KOPT-K1 (cell line): ENCODE results near the gene HTR2C.
"Not testable (repeated sequence)": the region's sequence is repeated elsewhere in the genome, so short reads cannot be mapped to it uniquely, and the experiment has no call there.

Experiments
- H3K27ac ChIP-seq: fragments of 200-600 bp; sonication (generic); 2 replicates; pipeline ENCODE4 v1.5.1; 2016; ENCODE audit warnings: antibody characterized with exemption, mild to moderate bottlenecking, low read depth, low read length; ENCODE audit not compliant: poor library complexity, severe bottlenecking
- H3K36me3 ChIP-seq: fragments of 200-600 bp; sonication (generic); 2 replicates; pipeline ENCODE4 v1.5.1; 2017; ENCODE audit warnings: antibody characterized with exemption, mild to moderate bottlenecking, low read length, moderate library complexity; ENCODE audit not compliant: insufficient read depth
- H3K9me3 ChIP-seq: fragments of 200-600 bp; sonication (generic); 2 replicates; pipeline ENCODE4 v1.5.1; 2017; ENCODE audit warnings: antibody characterized with exemption, low read length, mild to moderate bottlenecking; ENCODE audit not compliant: insufficient read depth, poor library complexity, severe bottlenecking

HTR2C gene

DNA sequence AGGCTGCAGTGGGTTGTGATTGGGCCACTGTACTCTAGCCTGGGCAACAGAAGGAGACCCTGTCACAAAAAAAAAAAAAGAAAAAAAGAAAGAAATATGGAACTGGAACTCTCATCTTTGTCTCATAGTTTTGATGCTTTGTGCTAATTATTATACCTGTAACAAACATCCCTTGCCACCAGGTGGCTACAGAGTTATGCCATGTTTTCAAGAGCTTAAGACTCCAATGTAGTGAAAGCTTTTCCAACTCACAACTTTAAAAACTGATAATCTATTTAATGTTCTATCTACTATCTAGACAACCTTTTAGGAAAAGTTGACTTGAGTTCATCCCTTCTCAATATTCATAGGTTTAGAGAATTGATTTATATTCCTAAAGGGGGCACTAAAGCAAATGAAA, 42.4 kb downstream of the HTR2C start:
- no peak overlapping the region for H3K27ac ChIP-seq
- H3K36me3 ChIP-seq, result no peaks in the 10 kb centered on the region
- no peaks in the 10 kb centered on the region for H3K9me3 ChIP-seq

DNA sequence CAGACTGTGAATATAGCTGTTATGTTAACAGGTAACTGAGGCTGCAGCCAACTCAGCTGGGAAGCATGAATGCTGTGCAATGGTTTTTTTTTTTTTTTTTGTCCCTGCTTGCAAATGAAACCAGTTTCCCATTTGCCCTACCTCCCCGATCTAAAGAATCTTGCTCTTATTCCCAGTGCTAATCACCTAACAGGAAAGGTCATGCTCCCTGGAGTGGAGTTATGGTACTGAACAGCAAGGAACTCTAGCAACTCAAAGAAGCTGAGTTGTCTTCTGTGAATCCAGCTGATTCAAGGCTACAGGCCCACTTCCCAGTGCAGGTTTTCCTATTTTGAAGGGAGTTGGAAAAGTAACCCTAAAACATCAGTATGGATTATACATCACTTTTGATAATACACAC, 52.1 kb downstream of the HTR2C start:
- Histone ChIP-seq H3K36me3 (no peaks in the 10 kb centered on the region), H3K9me3 (no peaks in the 10 kb centered on the region), H3K27ac (no peak overlapping the region)

DNA sequence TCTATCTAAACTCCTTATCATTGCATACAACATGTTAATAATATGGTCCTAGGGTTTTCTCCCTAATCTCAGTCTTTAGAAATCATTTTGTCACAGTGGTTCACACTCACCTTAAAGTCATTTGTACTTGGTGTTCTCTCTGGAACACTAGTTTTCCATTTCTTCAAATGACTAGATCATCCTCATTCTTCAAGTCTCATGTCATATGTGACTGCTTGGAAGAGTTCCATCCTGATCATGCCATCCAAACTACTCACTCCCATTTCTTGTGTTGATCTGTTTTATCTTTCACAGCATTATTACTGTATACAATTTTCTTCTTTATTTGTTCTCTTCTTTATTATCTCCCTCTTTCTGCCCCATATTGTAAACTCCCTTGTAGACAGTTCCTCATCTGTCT, 66.5 kb downstream of the HTR2C start:
- Histone ChIP-seq H3K9me3 (no peaks in the 10 kb centered on the region), H3K36me3 (no peaks in the 10 kb centered on the region), H3K27ac (no peak overlapping the region)

DNA sequence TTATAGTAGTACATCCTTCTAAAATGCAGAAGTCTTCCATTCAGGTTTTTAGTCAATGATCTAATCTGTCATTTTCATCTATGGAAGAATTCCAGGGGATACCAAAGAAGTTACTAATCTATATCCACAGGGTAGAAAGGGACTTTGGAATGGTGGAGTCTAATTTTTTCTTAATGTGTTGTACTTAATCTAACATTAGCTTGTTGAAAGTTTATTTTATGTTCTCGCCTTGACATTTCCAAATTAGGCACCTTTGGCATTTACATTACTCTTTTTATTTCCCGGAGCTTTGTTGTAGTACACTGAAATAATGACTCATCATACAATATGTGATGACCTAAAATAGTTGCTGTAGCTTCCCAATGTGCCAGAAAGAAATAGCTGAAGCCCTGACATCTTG, 91.5 kb downstream of the HTR2C start:
- Histone ChIP-seq H3K9me3 (no peaks in the 10 kb centered on the region), H3K27ac (no peak overlapping the region), H3K36me3 (no peaks in the 10 kb centered on the region)

DNA sequence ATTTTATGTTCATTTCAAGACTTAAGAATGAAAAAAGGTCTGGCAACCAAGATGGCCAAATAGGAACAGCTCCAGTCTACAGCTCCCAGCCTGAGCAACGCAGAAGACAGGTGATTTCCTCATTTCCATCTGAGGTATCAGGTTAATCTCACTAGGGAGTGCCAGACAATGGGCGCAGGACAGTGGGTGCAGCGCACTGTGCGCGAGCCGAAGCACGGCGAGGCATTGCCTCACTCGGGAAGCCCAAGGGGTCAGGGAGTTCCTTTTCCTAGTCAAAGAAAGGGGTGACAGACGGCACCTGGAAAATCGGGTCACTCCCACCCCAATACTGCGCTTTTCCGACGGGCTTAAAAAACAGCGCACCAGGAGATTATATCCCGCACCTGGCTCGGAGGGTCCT, 116.6 kb downstream of the HTR2C start:
- not testable (repeated sequence) for H3K36me3 ChIP-seq

DNA sequence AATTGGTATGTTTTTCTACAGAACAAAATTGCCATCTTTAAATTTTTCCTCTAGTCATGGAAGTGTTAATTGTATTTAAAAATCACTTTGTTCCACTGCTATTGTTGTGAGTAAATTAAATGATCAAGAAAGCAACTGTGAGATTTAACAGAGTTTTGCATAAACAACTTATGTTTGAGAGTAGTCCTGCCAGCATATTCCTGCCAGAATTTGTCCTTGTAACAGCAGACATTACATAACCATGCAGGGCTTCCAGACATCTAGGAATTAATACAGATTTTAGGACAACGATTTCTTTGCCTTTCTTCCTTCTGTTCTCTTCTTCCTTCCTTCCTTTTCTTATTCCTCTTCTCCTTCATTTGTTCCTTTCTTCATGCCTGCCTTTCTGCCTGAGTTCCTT, 125.5 kb downstream of the HTR2C start:
- no peak overlapping the region for H3K27ac ChIP-seq
- no peaks in the 10 kb centered on the region for H3K9me3 ChIP-seq
- no peaks in the 10 kb centered on the region for H3K36me3 ChIP-seq

More for the DNA sequence above, 116.6 kb downstream of the HTR2C start:
- H3K9me3 ChIP-seq, H3K27ac ChIP-seq: not testable (repeated sequence)

DNA sequence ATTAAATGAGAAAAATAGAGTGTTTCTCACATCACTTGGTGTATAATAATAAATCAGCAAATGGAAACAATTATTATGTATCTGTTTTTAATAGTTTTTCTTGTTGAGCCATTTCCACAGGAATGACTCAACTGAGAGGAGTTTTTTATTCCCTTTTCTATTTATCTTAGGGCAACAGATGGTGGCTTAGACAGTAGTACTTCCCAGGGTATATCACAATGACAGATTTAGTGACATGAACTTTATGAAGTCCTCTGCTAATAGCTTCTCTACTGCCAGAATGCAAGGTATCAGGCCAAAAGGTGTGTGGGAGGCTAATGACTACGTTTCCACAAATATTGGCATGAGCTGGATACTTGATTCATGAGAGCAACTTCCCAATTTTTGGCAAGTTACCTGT, 126.7 kb downstream of the HTR2C start:
- H3K27ac ChIP-seq, result no peak overlapping the region
- H3K36me3 ChIP-seq, result no peaks in the 10 kb centered on the region
- no peaks in the 10 kb centered on the region for H3K9me3 ChIP-seq

DNA sequence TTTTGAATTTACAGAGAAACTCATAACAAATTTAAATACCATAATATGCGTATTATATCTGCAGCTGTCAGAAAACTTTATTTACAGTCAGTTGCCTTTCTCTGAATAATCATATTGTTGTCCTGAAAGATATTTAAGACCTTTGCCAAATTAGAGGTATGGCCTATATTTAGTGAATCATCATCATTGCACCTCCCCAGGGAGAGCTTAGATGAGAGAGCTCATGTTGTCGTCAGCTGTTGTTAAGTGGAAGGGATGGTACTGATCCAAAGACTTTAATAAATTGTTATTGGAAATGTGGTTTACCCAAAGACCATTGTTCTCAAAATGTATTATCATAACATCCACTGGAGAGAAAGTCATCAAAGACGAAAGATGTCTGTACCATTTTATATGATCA, 128.6 kb downstream of the HTR2C start:
- Histone ChIP-seq H3K36me3 (no peaks in the 10 kb centered on the region), H3K27ac (no peak overlapping the region), H3K9me3 (no peaks in the 10 kb centered on the region)

DNA sequence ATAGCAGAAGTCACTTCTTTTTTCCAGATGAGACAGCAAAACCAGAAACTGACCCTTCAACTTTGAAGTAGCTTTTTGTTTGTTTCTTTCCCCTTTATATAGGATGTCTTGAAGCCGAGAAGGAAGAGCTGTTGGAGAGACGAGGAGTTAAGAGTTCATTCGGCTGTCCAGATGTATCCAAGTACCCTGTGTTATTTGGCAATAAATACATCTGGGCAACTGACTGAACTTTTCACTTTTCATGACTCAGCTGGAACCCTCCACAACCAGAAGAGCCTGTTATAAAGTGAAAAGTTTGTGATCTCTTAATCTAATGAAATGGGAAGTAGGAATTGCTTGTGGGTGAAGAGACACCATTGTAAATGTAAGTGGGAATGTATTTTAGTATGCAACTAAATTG, 131.2 kb downstream of the HTR2C start:
- Histone ChIP-seq H3K9me3 (no peaks in the 10 kb centered on the region), H3K27ac (no peak overlapping the region), H3K36me3 (no peaks in the 10 kb centered on the region)

DNA sequence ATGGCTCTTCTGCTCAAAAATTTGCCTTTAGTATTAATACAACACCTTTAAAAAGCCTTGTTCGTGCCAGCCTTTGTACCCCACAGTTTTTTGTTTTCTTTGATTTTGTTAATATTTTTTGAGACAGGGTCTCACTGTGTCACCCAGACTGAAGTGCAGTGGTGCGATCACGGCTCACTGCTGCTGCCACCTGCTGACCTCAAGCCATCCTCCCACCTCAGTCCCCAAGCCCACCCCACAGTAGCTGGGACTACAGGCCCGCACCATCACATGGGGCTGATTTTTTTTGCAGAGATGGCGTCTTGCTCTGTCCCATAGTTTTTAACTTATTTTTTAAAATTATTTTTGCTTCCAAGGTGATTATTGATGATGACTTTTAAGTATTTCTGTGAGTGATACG, 134.0 kb downstream of the HTR2C start:
- Histone ChIP-seq H3K27ac (no peak overlapping the region), H3K36me3 (no peaks in the 10 kb centered on the region), H3K9me3 (no peaks in the 10 kb centered on the region)

DNA sequence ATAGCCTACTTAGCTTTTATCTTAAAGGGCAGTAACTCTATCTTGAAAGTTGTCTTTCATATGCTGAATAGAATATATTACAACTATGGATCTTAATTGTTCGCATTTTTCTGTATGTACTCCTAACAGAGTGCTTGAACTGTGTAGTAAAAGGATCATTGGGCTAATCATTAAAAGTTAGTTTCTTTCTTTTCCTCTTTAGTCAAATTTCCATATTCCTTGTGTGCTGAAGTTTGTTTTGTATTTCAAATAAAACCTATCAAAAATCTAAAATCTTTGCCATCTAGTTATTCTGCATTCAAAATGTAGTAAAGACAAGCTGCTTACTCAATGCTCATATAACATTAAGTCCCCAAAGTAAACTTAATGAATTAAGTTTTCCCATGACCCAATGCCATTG, 182.7 kb downstream of the HTR2C start:
- no peaks in the 10 kb centered on the region for H3K9me3 ChIP-seq
- no peaks in the 10 kb centered on the region for H3K36me3 ChIP-seq
- no peak overlapping the region for H3K27ac ChIP-seq

DNA sequence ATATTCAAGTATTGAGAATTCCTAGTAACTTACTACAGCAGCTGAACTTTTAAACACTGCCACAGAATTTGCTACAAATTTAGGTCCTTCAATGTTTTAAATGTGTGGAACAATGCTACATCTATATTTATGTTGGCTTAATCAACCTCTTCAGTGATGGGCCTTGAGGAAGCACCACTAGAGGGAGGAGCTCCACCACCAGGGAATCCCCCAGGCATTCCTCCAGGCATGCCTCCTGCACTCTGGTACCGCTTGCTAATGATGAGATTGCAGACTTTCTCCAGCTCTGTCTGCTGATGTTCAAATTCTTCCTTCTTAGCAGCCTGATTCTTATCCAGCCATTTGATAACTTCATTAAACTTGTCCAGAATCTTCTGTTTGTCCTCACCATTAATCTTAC, 190.8 kb downstream of the HTR2C start:
- Histone ChIP-seq H3K9me3 (no peaks in the 10 kb centered on the region), H3K27ac (no peak overlapping the region), H3K36me3 (no peaks in the 10 kb centered on the region)

DNA sequence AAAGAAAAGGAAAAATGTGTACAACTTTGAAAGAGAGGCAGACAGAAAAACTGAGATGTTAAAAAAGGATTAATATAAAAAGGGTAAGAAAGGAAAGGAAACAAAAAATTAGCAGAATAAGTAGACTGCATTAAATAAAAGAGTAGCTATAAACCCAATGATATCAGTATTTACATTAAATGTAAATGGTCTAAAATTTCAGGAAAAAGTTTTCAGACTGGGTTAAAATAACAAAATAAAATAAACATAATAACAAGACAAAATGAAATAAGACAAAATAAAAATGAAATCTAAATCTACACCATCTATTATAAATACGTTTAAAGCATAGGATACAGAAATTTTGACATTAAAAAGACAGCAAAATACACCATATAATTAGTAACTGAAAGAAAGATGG, 199.0 kb downstream of the HTR2C start:
- no peaks in the 10 kb centered on the region for H3K9me3 ChIP-seq
- H3K27ac ChIP-seq, result no peak overlapping the region
- H3K36me3 ChIP-seq, result no peaks in the 10 kb centered on the region

DNA sequence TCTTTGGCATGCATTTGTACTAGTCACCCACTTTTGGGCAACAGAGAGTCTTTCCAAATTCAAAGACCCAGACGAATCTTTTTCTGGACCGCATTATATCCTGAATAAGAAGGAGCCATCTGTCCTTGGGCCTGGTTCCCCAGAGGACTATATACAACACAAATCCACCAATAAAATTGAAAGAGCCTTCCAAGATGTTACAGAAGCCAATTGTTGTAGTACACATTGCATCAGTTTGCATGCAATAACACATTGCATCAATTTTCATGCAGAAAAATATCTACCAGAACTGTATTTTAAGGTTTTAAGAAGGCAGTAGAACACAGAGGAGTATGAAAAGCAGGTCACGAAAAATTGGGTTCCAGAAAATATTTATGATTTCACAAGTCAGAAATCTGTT, 203.2 kb downstream of the HTR2C start:
- no peaks in the 10 kb centered on the region for H3K36me3 ChIP-seq
- H3K27ac ChIP-seq, result no peak overlapping the region
- H3K9me3 ChIP-seq, result no peaks in the 10 kb centered on the region

DNA sequence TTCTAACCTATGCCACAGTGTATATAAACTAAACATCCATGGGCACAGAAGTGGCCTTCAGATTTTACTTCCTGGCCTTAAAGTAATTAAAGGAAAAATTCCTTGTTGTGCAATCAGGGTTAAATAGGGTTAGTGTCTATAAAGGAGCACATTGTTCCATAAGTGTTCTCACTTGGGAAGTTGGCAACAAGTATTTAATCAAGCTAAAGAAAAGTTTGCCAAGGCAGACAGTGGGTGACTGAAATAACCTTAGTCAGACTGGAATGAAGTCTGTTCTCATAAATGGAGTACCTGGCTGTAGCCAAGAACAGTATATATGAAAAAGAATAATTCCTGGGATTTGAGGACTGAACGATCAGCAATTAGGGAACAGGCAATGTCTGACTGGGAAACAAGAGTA, 213.6 kb downstream of the HTR2C start:
- no peaks in the 10 kb centered on the region for H3K9me3 ChIP-seq
- no peak overlapping the region for H3K27ac ChIP-seq

DNA sequence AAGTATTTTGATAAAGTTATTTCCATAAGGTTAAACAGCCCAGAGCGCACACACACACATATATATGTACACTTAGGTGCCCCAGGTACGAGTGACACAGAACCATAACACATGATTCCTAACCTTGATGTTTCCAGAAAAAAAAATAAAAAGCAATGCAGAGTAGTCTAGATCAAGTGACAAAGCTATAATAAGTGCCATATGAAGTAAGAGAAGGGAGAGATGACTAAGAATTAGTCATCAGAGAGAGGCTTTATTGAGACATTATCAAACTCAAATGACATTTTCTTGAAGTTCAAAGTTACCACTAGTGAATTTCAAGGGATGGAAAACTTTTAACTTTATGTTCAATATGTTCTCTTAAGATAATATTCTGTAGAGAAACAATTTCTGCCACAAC, 215.0 kb downstream of the HTR2C start:
- H3K9me3 ChIP-seq, result no peaks in the 10 kb centered on the region
- H3K36me3 ChIP-seq, result no peaks in the 10 kb centered on the region
- H3K27ac ChIP-seq, result no peak overlapping the region

More for the DNA sequence above, 213.6 kb downstream of the HTR2C start:
- H3K36me3 ChIP-seq, result no peaks in the 10 kb centered on the region

DNA sequence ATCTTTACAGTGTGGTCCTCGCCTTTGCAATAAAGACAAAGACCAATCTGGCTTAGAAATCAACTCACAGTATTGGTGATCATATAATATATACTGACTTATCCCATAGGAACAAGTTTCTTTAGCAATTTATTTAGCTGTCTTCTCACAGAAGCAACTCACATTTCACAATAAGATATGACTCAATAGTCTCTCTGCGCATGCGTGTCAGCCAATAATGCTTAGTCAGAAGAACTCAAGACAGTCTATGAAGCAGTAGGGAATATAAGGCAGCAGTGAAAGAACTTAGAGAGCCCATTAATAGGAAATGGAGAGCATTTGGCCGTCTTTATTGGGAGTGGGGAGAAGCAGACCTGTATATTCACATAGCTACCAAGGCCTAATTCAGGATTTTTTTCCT, 216.8 kb downstream of the HTR2C start:
- no peak overlapping the region for H3K27ac ChIP-seq
- H3K9me3 ChIP-seq, result no peaks in the 10 kb centered on the region
- no peaks in the 10 kb centered on the region for H3K36me3 ChIP-seq
